Epithelial cell of esophagus (primary cell): ENCODE results near the gene RTN4RL1.

Source experiments
- DNase-seq: peaks from one replicate; pipeline ENCODE4 v3.0.0; 2010; ENCODE audit warnings: low read depth
- H3K4me3 ChIP-seq: 2 replicates; pipeline ENCODE4 v1.5.1; 2011; ENCODE audit warnings: mild to moderate bottlenecking, low read length, control low read depth
- TF ChIP-seq, protein P1 (sequence below): IDR thresholded peaks from 2 replicates; pipeline ENCODE4 v1.5.1; 2011; ENCODE audit warnings: low read depth, mild to moderate bottlenecking, low read length, control low read depth, inconsistent platforms; ENCODE audit not compliant: insufficient read depth; ENCODE audit errors: missing control alignments

Gene RTN4RL1

DNA sequence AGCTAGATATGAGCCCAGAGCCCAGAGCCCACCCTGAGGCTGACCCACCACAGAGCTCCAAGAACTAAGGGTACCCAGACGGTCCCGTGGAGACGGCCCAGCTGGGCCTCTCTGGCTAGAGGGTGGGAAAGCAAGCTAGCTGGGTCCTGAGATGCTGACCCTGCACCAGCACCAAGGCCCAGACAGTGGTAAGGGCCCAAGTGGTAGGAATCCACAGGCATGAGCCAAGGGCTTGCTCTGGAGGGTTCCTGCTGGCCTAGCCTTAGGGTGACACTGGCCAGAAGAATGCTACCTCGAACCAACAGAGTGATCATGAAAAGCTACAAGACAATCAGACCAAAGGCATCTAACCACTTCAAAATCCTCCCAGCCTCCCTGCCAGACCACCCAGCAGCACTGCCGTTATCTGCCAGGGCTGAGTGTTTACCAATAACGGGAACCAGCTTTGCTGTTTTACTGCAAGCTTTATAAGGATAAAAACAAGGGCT is 42.9 kb upstream of the RTN4RL1 start:
- DNase-seq = no peak
- TF ChIP-seq, protein P1, sequence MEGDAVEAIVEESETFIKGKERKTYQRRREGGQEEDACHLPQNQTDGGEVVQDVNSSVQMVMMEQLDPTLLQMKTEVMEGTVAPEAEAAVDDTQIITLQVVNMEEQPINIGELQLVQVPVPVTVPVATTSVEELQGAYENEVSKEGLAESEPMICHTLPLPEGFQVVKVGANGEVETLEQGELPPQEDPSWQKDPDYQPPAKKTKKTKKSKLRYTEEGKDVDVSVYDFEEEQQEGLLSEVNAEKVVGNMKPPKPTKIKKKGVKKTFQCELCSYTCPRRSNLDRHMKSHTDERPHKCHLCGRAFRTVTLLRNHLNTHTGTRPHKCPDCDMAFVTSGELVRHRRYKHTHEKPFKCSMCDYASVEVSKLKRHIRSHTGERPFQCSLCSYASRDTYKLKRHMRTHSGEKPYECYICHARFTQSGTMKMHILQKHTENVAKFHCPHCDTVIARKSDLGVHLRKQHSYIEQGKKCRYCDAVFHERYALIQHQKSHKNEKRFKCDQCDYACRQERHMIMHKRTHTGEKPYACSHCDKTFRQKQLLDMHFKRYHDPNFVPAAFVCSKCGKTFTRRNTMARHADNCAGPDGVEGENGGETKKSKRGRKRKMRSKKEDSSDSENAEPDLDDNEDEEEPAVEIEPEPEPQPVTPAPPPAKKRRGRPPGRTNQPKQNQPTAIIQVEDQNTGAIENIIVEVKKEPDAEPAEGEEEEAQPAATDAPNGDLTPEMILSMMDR = no peak
- no peak overlapping the region for H3K4me3 ChIP-seq

DNA sequence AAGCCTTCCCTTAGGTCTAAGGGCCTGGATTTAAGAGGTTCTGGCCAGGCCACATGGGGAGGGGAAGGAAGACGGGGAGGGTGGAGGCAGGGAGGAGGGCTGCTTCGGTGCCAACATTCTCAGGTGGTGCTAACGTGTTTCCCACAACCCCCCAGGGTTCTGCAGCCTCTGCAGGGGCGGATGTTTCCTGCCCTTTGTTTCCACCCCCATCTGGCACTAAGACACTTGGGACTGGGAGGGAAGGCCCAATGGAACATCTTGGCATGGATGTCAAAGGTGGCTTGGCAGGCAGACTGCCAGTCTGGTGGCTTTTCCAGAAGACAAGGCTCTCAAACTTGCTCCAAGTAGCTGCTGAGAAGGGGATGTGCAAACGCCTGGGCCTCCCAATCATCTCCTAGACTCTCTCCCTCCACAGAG is 42.5 kb upstream of the RTN4RL1 start:
- H3K4me3 ChIP-seq = no peak overlapping the region
- DNase-seq = no peak
- TF ChIP-seq, protein P1 = no peak

DNA sequence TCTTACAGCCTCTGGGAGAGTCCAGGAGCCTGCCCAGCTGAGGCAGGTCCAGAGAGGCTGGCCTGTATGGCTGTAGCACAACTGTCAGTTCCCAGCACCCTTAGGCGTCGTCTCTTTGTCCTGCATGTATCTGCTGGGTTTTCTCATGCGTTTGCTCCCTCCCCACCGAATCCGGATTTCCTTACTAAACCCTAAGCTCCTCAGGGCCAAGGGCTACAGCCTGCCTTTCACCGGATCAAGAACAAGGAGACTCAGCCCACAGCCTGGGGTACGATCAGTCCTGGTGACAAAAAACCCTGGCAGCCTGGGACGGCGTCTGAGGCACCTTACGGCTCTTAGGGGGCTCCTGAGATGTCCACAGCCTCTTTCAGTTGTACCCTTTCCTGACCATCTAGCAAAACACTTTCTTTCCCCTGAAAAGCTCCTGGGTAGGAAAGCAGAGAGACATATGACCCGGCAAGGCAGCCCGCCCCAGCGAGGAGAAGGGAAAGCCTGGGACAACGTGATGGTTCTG is 42.0 kb upstream of the RTN4RL1 start:
- DNase-seq = no peak
- TF ChIP-seq, protein P1 = no peak

DNA sequence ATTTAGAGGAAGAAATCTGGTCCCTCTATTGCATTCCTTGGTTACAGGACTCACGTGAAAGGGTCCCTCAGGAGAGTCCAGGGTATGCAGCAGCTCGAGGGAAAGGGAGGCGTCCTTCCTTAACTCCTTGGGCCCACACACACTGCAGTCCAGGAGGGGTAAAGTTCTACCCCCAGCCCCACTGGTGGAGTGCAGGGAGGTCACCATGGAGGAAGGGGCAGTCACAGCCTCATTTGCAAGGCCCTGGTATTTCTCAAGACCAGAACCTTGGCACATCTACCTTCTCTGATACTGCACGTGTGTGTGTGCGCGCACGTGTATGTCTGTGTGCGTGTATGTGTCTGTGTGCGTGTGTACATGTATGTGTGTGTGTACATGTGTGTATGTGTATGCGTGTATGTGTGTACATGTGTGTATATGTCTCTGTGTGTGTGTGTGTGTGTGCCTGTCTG is 40.8 kb upstream of the RTN4RL1 start:
- TF ChIP-seq, protein P1 = no peak
- DNase-seq = no peak
- no peak overlapping the region for H3K4me3 ChIP-seq

More for the DNA sequence above, 42.0 kb upstream of the RTN4RL1 start:
- H3K4me3 ChIP-seq = no peak overlapping the region

DNA sequence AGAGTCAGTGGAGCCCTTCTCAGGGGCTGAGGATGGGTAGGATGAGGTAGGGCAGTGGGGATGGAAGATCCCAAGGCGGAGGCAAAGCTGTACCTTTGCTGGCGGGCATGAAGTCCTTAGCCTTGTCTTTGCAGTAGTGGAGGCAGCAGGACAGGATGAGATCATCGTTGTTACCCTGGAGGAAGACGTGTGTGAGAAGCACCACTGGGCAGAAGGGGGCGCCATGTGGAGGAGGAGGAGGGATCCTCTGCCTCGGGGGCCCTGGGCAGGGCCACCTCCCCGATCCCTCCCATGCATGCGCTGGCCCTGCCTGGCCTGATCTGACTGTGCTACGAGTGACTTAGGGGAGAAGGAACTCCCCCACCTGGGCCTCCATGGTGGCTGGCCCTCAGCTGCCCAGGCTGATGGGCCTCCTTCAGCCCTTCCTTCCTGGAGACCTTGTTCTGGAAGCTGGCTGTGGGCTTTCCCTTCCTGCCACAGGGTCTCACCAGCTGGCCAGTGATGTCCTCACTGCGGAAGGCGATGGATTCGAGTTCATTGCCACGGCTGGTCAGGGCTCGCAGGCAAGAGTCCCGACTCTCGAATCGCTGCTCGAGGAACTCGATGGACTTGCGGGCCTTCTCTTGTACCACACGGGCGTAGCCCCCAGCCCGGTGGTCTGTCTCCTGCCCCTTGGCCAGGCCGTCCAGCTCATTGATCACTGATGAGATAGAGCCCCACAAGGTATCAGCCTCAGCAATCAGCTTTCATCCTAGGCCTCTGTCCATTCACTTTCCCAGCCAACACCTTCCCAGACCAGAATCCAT is 40.0 kb upstream of the RTN4RL1 start:
- peak; percentile 63 for DNase-seq
- no peak overlapping the region for H3K4me3 ChIP-seq
- TF ChIP-seq, protein P1 = peak; percentile 41

DNA sequence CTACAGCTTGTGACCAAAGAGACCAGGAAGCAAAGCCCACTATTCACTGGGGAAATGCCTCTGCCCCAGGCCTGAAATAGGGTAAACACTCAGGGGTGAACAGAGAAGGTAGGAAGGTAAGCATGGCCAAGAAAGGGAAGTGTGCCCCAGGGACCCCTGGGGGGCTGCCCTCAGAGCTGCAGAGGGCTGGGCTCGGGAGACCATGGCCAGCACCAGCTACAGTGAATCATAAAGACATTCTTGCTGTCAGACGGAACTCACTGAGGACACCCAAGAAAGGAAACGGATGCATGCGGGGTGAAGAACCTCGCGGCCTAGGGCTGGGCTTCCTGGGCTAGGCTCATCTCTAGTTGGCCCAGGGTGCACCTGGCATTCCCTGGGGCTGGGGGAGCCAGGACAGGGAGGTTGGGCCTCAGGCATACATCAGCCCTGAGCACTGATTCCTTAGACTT is 39.4 kb upstream of the RTN4RL1 start:
- H3K4me3 ChIP-seq = no peak overlapping the region
- DNase-seq = no peak
- TF ChIP-seq, protein P1 = no peak
